ENCODE results near the gene PTPRC. TPM values are rescaled to one million over a fixed set of nuclear protein-coding genes. Genes with fewer than 3 reads are reported as not detected.

Gene PTPRC
- total RNA-seq, 1 experiment from 2014 or later = 1.4 TPM

- Histone ChIP-seq H3K36me3 (ENCODE audit: control insufficient read depth, insufficient read depth, low read length) (no peaks in the 10 kb centered on the region), H3K4me3 (ENCODE audit: low read depth in 2 of 2, low read length in 2 of 2) (no peak overlapping the region), H3K9me3 (ENCODE audit: control insufficient read depth, insufficient read depth, low read depth, low read length) (no peaks in the 10 kb centered on the region), H3K27ac (ENCODE audit: low read length) (no peak overlapping the region), H3K4me1 (ENCODE audit: control insufficient read depth, insufficient read depth, low read length) (no peaks in the 10 kb centered on the region), H3K27me3 (ENCODE audit: control insufficient read depth, insufficient read depth, low read length) (no peaks in the 10 kb centered on the region)
- no peak for ATAC-seq
- in situ Hi-C loops (cut with HindIII; ENCODE audit: low pct_unique_long_range_greater_than_20kb, low sequenced_read_pairs) (no loop called here), intact Hi-C loops (cut with micrococcal nuclease; ENCODE audit: unreplicated experiment) (no loop called here)
- CTCF ChIA-PET = no interaction called here
- no peak for DNase-seq (ENCODE audit: low read depth, low spot score)
- POLR2A ChIA-PET = no interaction called here
- TF ChIP-seq TCF7L2 (IDR thresholded peaks at IDR 0.05; ENCODE audit: low read depth, low read length) (no peak), SIN3A (IDR thresholded peaks at IDR 0.05; ENCODE audit: borderline replicate concordance, insufficient read depth, low read depth, low read length) (no peak), REST (IDR thresholded peaks at IDR 0.05; ENCODE audit: insufficient read depth in 1 of 2, low read depth in 2 of 2, low read length in 1 of 2) (no peak), POLR2AphosphoS5 (IDR thresholded peaks at IDR 0.05; ENCODE audit: low read depth, low read length) (no peak)
- TF ChIP-seq, protein P1, sequence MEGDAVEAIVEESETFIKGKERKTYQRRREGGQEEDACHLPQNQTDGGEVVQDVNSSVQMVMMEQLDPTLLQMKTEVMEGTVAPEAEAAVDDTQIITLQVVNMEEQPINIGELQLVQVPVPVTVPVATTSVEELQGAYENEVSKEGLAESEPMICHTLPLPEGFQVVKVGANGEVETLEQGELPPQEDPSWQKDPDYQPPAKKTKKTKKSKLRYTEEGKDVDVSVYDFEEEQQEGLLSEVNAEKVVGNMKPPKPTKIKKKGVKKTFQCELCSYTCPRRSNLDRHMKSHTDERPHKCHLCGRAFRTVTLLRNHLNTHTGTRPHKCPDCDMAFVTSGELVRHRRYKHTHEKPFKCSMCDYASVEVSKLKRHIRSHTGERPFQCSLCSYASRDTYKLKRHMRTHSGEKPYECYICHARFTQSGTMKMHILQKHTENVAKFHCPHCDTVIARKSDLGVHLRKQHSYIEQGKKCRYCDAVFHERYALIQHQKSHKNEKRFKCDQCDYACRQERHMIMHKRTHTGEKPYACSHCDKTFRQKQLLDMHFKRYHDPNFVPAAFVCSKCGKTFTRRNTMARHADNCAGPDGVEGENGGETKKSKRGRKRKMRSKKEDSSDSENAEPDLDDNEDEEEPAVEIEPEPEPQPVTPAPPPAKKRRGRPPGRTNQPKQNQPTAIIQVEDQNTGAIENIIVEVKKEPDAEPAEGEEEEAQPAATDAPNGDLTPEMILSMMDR (IDR thresholded peaks at IDR 0.05) = no peak
- BruUV-seq (replicated peaks) = no TSS peak
These were observed 92.1 kb downstream of the PTPRC start for GRCh38 chr1:198730952-198731351.

- intact Hi-C loops (cut with micrococcal nuclease; ENCODE audit: unreplicated experiment) (no loop called here), in situ Hi-C loops (cut with HindIII; ENCODE audit: low pct_unique_long_range_greater_than_20kb, low sequenced_read_pairs) (no loop called here)
- BruUV-seq (replicated peaks) = no TSS peak
- CTCF ChIA-PET = no interaction called here
- no peak for DNase-seq (ENCODE audit: low read depth, low spot score)
- TF ChIP-seq TCF7L2 (IDR thresholded peaks at IDR 0.05; ENCODE audit: low read depth, low read length) (no peak), REST (IDR thresholded peaks at IDR 0.05; ENCODE audit: insufficient read depth in 1 of 2, low read depth in 2 of 2, low read length in 1 of 2) (no peak), POLR2AphosphoS5 (IDR thresholded peaks at IDR 0.05; ENCODE audit: low read depth, low read length) (no peak), SIN3A (IDR thresholded peaks at IDR 0.05; ENCODE audit: borderline replicate concordance, insufficient read depth, low read depth, low read length) (no peak)
- TF ChIP-seq, protein P1 (IDR thresholded peaks at IDR 0.05) = no peak
- Histone ChIP-seq H3K27ac (ENCODE audit: low read length) (no peak overlapping the region), H3K4me3 (ENCODE audit: low read depth in 2 of 2, low read length in 2 of 2) (no peak overlapping the region), H3K36me3 (ENCODE audit: control insufficient read depth, insufficient read depth, low read length) (no peaks in the 10 kb centered on the region), H3K9me3 (ENCODE audit: control insufficient read depth, insufficient read depth, low read depth, low read length) (no peaks in the 10 kb centered on the region), H3K4me1 (ENCODE audit: control insufficient read depth, insufficient read depth, low read length) (no peaks in the 10 kb centered on the region), H3K27me3 (ENCODE audit: control insufficient read depth, insufficient read depth, low read length) (no peaks in the 10 kb centered on the region)
- ATAC-seq = no peak
- POLR2A ChIA-PET = no interaction called here
These were observed 95.6 kb downstream of the PTPRC start for GRCh38 chr1:198734323-198735008.
